Body of pancreas (tissue), 4 donors: Measurements from ENCODE around the gene ATP1A3. TPM values are rescaled to one million over a fixed set of nuclear protein-coding genes. Genes with fewer than 3 reads are reported as not detected.
"Not testable (repeated sequence)": the region's sequence is repeated elsewhere in the genome, so short reads cannot be mapped to it uniquely, and the experiment has no call there.

Experiments
- ATAC-seq: fragments of 150-250 bp; one replicate; pipeline ENCODE4 v1.9.1; 2016
- DNase-seq, 4 donors: peaks; one replicate each; pipeline ENCODE4 v3.0.0-alpha.2; 2019
- H3K27ac ChIP-seq, 4 donors: fragments of 200-600 bp; sonication (generic); 1 replicate in 3 of 4; 2 replicates in 1 of 4; pipeline versions ENCODE4 v1.5.1 to v1.6.1; 2016 to 2019; ENCODE audit warnings: mild to moderate bottlenecking in 1 of 4, mixed read lengths in 1 of 4, moderate library complexity in 1 of 4
- H3K27me3 ChIP-seq, 2 donors: fragments of 200-600 bp; sonication (generic); one replicate each; pipeline ENCODE4 v1.6.0; 2016; ENCODE audit warnings: mild to moderate bottlenecking in 1 of 2
- H3K36me3 ChIP-seq, 2 donors: fragments of 200-600 bp; sonication (generic); replicated peaks in 1 of 2; 2 replicates each; pipeline ENCODE4 v1.5.1; 2016; ENCODE audit warnings: low read depth in 2 of 2; ENCODE audit not compliant: insufficient read depth in 1 of 2
- H3K4me1 ChIP-seq: fragments of 200-600 bp; sonication (generic); one replicate; pipeline ENCODE4 v1.6.0; 2016
- H3K4me3 ChIP-seq, 2 donors: fragments of 200-600 bp; sonication (generic); 1 replicate in 1 of 2; 2 replicates in 1 of 2; pipeline ENCODE4 v1.5.1; 2016 to 2019
- H3K9me3 ChIP-seq, 3 donors: fragments of 200-600 bp; sonication (generic); 1 replicate in 2 of 3; 2 replicates in 1 of 3; pipeline ENCODE4 v1.5.1; 2016
- CTCF ChIP-seq, 7 experiments: fragments of 450-650 bp in 4 of 7; fragments of 200-600 bp in 3 of 7; sonication (generic) in 3 of 7; IDR thresholded peaks; one replicate each; pipeline ENCODE4 v1.5.1; 2016 to 2019; ENCODE audit warnings: antibody characterized with exemption in 7 of 7
- POLR2A ChIP-seq, 3 donors: fragments of 450-650 bp; IDR thresholded peaks; one replicate each; pipeline ENCODE4 v1.6.1; 2016; ENCODE audit warnings: antibody characterized with exemption in 3 of 3, mild to moderate bottlenecking in 2 of 3
- WGBS, 2 donors: methylation state at CpG; one replicate each; pipeline ENCODE4 v1.1.5; 2017; 5-methylcytosine and 5-hydroxymethylcytosine counted together
- intact Hi-C: fragments of 100-400 bp; cut with DNase I; formaldehyde crosslinking; loops from one replicate; pipeline ENCODE4 v1.15.1; 2023
- total RNA-seq, 2 donors: library from RNA; depleted of rRNA; stranded (reverse); fragments of >200 nt; gene quantifications; one replicate each; pipeline ENCODE4 v1.1.0, GENCODE V29; 2016

ATP1A3 gene
- total RNA-seq, 2 donors from 2014 or later = 0.26 TPM; not detected in 1

DNA sequence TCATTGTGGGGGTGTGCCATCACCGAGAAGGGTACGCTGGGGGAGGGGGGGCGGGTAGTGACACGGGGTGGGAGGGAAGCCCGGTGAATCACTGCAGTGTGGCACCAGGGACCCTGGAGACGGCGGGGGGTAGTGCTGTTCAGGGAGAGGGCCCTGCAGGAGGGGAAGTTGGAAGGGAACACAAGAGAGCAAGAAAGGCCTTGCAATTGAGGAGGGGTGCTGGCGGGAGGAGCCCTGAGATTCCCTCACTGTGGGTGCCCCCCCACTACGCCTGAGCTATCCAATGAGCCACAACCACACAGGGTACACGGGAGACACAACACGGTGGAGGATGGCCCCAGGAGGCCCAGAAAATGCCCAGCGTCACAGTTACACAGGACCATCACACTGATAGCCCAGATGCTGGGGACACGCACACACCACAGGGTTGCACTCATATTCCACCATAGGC lies 516 bp upstream of the ATP1A3 start:
- Histone ChIP-seq H3K36me3 (no peaks in the 10 kb centered on the region), H3K4me1 (peaks cover 15% of the 10 kb centered on the region), H3K27me3 (peaks cover 0 to 24% of the 10 kb centered on the region in 2 donors), H3K9me3 (no peaks in the 10 kb centered on the region), H3K27ac (no peak overlapping the region), H3K4me3 (no peak overlapping the region)
- DNase-seq (no peak), ATAC-seq (no peak)
- TF ChIP-seq CTCF (IDR thresholded peaks at IDR 0.05) (no peak), POLR2A (IDR thresholded peaks at IDR 0.05) (no peak)
- 18 to 29% methylated on average over 9 to 12 of the region's 13 CpGs for WGBS, 2 donors
- intact Hi-C loops = no loop called here

- DNase-seq, H3K9me3 ChIP-seq, H3K27ac ChIP-seq, ATAC-seq, H3K36me3 ChIP-seq, H3K4me3 ChIP-seq, H3K4me1 ChIP-seq, intact Hi-C loops: not testable (repeated sequence)
- H3K27me3 ChIP-seq = peaks cover 0 to 12% of the 10 kb centered on the region in 2 donors
- 65 to 77% methylated on average over 5 to 9 of the region's 11 CpGs for WGBS, 2 donors
These were observed 2.0 kb downstream of the ATP1A3 start for GRCh38 chr19:41991925-41992569.

GRCh38 chr19:41991025-41991424 lies 3.0 kb downstream of the ATP1A3 start:
- H3K4me3 ChIP-seq = no peak overlapping the region
- no peak overlapping the region for H3K27ac ChIP-seq
- no peaks in the 10 kb centered on the region for H3K9me3 ChIP-seq
- TF ChIP-seq POLR2A (IDR thresholded peaks at IDR 0.05) (no peak), CTCF (IDR thresholded peaks at IDR 0.05) (no peak)
- H3K4me1 ChIP-seq = peaks cover 9% of the 10 kb centered on the region
- no peak for DNase-seq
- 23 to 40% methylated on average over 2 to 15 of the region's 15 CpGs for WGBS, 2 donors
- H3K27me3 ChIP-seq = peaks cover 0 to 12% of the 10 kb centered on the region in 2 donors
- intact Hi-C loops = no loop called here
- no peak for ATAC-seq
- no peaks in the 10 kb centered on the region for H3K36me3 ChIP-seq

- TF ChIP-seq CTCF (IDR thresholded peaks at IDR 0.05) (no peak), POLR2A (IDR thresholded peaks at IDR 0.05) (no peak)
- no peak overlapping the region for H3K27ac ChIP-seq
- intact Hi-C loops = no loop called here
These were observed 3.4 kb downstream of the ATP1A3 start for GRCh38 chr19:41990615-41991014.

DNA sequence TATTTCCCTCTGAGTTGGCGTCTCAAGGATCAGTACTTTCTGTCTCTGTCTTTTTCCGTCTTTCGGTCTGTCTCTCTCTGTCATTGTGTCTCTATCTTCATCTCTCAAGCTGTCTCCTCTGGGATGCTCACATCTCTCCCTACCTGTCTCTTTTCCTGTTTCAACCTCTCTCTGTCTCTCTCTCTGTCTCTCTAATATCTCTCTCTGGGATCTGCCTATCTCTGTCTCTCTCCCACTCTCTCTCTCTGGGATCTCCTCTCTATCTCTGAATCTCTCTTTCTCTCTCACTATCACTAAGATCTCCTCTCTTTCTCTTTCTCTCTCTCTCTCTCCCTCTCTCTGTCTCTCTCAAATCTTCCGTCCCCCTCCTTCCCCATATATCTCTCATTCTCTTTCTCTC lies 4.0 kb downstream of the ATP1A3 start:
- no peak overlapping the region for H3K4me3 ChIP-seq
- DNase-seq = no peak
- peaks cover 9% of the 10 kb centered on the region for H3K4me1 ChIP-seq
- H3K36me3 ChIP-seq = no peaks in the 10 kb centered on the region
- peaks cover 0 to 12% of the 10 kb centered on the region in 2 donors for H3K27me3 ChIP-seq
- ATAC-seq = no peak
- no peak overlapping the region for H3K27ac ChIP-seq
- no peaks in the 10 kb centered on the region for H3K9me3 ChIP-seq
- WGBS, 2 donors = 67 to 80% methylated on average over 4 of the region's 4 CpGs
- no peak for TF ChIP-seq POLR2A (IDR thresholded peaks at IDR 0.05)
- no peak for TF ChIP-seq CTCF (IDR thresholded peaks at IDR 0.05)
- intact Hi-C loops = no loop called here

More at GRCh38 chr19:41990615-41991014, 3.4 kb downstream of the ATP1A3 start:
- H3K9me3 ChIP-seq = no peaks in the 10 kb centered on the region
- 66 to 76% methylated on average over 2 of the region's 2 CpGs for WGBS, 2 donors
- DNase-seq = no peak
- H3K27me3 ChIP-seq = peaks cover 0 to 12% of the 10 kb centered on the region in 2 donors
- H3K4me3 ChIP-seq = no peak overlapping the region
- H3K4me1 ChIP-seq = peaks cover 9% of the 10 kb centered on the region
- no peak for ATAC-seq
- H3K36me3 ChIP-seq = no peaks in the 10 kb centered on the region
